ENCODE measurements around the gene OR2T5.
"Not testable (repeated sequence)": the region's sequence is repeated elsewhere in the genome, so short reads cannot be mapped to it uniquely, and the experiment has no call there.

GRCh38 chr1:248488289-248488688 is at the start of gene OR2T5:
- TF ChIP-seq CTCF, EZH2phosphoT487 (IDR thresholded peaks at IDR 0.05): not testable (repeated sequence)
